NCI-H2171 treated with DMSO at 0.1 percent for 48 hours (cell line): ENCODE measurements around the gene CROCC.
"Not testable (repeated sequence)": the region's sequence is repeated elsewhere in the genome, so short reads cannot be mapped to it uniquely, and the experiment has no call there.

ENCODE experiments used
- DNase-seq: peaks from one replicate; lab custom pipeline; 2025; lab: John Stamatoyannopoulos, UW

CROCC gene

DNA sequence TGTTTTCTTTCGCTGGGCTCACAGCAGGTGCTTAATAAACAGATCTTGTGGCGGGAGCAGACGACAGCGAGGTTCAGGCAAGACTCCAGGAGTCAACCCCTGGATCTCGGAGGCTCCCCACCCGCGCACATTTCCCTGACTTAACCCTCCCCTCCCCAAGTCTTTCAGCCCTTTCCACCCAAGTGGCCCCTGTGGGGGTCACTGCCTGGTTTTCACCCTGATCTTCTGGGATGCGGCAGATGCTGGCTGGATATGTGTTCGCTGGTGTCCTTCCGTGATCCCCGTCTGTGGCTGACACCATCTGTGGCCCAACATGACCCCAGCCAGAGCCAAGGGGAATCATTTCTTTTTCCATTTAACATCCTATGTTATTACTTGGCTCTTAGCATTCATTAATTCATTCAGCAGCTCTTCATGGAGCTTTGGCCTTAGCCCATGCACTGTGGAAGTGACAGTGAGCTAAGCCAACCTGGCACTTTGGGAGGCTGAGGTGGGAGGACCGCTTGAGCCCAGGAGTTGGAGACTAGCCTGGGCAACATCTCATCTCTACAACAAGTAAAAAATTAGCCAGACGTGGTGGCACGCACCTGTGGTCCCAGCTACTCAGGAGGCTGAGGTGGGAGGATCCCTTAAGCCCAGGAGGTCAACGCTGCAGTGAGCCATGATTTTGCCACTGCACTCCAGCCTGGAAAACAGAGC lies 6.7 kb upstream of the CROCC start:
- DNase-seq, result peak; percentile 82

DNA sequence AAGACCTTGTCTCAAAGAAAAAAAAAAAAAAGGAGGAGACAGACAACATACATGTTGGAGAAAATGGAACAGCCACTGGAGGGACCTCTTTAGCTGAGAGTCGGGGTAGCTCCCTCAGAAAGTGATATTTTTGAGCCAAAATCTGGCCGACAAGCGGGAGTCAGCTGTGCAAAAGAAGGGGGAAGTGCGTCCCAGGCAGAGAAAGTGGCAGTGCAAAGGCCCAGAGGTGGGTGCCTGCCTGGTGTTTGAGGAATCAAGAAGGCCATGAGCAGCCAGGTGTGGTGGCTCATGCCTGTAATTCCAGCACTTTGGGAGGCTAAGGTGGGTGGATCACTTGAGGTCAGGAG lies 6.1 kb upstream of the CROCC start:
- peak; percentile 19 for DNase-seq

DNA sequence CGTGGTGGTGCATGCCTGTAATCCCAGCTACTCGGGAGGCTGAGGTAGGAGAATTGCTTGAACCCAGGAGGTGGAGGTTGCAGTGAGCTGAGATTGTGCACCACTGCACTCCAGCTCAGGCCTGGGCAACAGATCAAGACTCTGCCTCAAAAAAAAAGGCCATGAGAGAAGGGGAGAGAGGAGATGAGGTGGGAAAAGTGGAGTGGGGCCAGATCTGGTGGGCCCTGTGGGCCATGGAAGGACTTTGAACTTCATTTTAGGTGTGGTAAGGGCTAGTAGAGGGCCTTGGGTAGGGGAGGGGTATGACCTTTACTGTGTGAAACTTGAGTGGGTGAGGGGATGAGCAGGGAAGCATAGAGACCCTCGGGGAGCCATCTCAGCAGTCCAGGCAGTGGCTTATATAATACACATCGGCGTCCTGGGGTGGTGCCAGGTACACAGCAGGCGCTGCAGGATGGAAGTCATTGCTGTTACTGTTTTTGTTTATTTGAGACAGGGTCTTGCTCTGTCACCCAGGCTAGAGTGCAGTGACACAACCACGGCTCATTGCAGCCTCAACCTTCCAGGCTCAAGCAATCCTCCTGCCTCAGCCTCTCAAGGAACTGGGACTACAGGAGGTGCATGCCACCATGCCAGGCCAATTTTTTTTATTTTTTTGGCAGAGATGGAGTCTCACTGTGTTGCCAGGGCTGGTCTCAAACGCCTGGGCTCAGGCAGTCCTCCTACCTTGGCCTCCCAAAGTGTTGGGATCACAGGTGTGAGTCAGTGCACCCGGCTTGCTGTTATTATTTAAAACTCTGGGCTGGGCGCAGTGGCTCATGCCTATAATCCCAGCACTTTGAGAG lies 5.5 kb upstream of the CROCC start:
- DNase-seq, result not testable (repeated sequence)

DNA sequence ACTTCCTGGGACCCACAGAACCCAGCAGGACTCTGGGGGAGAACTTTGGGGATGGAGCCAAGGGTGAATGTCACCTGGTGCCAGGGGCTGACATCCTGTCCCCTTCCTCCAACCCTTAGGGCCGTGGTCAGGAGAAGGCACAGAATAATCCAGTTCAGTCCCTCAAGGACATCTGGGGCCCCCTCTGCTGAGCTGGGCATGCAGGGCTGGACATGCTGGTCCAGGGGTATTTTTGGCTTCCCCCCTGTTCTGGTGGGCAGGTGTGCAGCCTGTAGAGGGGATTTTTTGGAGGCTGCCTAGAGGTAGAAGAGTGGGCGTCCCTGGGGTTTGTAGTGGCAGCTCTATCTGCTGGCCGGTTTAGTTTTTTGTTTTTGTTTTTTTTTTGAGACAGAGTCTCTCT lies 3.4 kb upstream of the CROCC start:
- no peak for DNase-seq

DNA sequence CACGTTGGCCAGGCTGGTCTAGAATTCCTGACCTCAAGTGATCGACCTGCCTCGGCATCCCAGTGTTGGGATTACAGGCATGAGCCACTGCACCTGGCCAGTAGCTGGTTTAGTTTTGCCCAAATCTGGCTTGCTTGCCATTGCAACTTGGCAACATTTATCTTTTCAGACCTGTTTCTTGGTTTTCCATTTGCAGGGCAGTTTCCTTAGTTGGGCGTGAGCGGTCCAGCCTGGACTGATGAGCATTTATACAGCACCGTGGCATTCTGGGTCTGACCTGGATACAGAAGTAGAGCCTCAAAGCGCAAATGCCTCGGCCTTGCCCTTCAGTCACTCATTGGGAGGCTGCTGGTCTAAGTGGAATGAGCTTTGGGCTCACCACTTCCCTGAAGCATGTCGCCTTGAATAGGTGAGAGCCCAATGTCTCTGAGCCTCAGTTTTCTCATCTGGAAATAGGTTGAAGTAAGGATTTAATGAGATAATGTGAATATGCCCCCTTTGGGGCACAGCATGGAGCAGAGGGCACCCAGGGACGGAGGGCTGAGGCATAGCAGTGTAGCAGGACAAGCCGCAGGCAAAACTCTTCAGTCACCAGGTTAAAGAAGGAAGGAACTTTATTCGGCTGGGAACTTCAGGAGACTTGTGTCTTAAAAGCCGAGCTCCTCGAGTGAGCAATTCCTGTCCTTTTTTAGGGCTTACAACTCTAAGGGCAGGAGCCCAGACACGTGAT lies 2.6 kb upstream of the CROCC start:
- DNase-seq, result not testable (repeated sequence)

DNA sequence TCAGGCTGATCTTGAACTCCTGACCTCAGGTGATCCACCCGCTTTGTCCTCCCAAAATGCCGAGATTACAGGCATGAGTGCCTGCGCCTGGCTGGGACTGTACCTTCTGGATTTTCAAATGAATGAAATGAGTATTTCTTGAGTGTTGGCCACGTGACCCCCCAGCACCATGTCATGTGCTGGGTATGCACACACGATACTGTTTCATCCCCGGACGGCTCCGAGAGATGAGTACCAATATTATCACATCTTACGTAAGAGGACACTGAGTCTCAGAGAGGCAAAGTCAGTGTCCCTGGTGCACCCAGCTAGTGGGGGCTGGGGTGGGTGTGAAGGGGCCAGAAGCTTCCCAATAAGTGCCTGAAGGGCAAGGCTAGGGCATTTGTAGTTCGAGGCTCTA lies 780 bp upstream of the CROCC start:
- DNase-seq, result no peak

DNA sequence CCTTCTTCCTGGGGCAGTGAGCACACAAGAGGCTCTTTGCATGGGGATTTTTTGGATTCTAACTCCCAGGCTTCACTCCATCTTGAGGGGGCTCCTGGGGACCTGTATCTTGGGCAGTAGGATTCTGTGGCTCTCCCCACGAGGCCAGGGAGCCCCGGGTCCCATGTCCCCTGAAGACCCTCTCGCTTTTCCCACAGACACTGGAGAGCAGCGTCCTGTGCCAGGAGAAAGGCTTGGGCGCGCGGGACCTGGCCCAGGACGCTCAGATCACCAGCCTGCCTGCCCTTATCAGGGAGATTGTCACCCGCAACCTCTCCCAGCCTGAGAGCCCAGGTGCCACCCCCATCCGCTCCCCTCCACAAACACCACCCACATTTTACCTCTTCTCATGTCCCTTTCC lies 735 bp downstream of the CROCC start:
- DNase-seq, result no peak

DNA sequence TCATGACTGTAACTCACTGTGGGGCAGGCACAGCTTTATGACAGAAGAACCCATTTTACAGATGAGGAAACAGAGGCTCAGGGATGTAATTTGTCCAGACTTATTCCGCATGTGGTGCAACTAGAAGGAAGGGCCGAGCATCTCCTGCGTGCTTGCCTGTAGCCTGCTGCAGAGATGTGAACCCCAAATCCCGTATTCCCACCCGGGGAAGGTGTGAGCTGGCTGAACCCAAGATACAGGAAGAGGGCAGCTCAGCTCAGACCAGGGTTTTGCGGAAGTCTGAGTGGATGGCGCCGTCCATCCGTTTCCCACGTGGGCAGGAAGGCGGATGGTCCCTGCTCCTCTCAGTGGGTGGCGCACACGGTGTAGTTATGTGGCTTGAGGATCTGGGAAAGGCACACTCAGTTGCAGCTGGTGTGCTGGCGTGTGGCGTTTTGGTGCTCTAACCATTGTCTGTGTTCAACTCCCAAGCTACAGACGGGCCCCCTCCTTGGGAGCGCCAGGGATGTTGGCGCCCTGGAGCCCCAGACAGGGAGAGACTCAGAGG lies 1.2 kb downstream of the CROCC start:
- no peak for DNase-seq

DNA sequence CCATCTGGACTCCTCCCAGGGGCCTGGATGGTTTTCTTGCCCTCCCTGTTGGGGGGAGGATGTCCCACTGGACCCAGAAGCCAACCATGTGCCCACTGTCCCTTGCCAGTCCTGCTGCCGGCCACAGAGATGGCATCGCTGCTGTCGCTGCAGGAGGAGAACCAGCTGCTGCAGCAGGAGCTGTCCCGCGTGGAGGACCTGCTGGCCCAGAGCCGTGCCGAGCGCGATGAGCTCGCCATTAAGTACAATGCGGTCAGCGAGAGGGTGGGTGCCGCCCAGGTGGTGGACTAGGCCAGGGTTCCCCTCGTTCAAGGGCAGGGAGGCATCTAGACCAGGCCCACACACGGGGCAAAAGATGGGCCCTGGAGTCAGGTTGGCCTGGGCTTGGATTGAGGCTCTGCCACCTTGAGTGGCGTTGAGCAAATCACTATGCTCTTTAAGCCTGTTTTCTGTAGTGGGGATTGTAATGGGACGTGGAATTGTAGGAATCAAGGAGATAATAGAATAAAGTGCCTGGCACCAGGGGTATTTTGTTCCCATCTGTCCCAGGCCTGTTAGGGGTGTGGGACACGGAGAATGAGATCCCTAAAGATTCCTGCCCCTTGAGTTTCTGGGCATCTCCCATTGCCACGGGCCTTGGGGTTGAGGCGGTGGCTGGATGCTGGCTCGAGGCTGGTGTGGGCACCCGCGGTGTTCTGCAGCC lies 2.6 kb downstream of the CROCC start:
- DNase-seq, result no peak

DNA sequence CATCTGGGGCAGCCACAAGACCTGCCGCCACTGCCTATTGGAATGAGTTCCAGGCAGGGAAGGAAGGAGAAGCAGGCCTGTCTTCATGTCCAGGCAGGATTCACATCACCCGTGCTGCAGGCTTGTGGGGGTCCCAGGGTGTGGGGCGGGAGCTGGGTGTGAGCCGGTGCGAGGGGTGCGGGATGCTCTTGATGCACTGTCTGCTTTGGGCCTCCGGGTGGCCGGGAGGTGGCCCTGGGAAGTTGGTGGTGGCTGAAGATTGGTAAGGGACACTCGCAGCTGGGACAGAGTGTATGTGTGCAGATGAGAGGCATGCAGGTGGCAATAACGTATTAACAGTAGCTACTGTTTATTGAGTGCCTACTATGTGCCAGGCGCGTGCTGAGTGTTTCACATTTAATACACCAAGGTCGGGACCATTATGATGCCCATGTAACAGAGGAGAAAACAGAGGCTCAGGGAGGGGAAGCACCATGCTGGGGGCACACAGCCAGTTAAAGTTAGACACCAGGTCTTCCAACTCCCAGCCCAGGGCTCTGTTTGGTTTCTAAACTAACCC lies 3.3 kb downstream of the CROCC start:
- no peak for DNase-seq

DNA sequence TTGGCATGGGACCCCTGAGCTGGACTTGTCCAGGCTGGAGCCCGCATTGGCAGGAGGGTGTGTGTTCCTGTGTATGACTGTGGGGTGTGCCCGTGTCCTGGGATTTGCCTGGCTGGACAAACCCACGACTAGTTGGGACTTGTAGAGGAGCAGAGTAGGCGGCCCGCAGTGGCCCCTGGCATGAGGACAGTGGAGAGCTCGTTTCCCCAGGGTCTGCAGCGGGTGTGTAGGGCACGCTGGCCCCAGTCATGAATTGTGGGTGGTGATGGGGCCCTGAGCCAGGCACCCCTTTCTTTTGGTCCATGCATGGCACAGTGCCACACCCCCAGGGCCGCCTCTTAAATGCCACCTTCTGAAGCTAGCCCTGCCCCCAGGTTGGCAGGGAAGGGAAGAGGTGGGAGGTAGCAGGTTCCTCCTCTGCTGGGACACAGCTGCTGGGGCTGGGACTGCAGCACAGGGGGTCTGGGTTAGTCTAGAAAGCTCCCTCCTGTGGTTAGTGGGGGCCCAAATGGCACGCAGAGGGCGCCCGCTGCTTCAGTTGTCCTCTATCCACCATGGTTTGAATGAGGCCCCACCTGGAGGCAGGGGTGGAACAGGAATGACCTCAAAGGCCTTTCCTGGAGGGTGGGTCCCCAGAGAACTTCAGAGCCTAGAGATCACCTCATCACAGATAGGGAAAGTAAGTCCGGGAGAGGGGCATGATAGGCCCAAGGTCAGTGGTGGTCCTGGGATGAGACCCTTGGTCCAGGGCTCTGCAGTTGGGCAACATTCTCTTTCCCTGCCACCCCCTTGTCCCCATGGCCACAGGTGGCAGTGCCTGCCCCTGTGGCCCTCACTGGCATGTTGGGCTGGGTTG lies 4.1 kb downstream of the CROCC start:
- no peak for DNase-seq

DNA sequence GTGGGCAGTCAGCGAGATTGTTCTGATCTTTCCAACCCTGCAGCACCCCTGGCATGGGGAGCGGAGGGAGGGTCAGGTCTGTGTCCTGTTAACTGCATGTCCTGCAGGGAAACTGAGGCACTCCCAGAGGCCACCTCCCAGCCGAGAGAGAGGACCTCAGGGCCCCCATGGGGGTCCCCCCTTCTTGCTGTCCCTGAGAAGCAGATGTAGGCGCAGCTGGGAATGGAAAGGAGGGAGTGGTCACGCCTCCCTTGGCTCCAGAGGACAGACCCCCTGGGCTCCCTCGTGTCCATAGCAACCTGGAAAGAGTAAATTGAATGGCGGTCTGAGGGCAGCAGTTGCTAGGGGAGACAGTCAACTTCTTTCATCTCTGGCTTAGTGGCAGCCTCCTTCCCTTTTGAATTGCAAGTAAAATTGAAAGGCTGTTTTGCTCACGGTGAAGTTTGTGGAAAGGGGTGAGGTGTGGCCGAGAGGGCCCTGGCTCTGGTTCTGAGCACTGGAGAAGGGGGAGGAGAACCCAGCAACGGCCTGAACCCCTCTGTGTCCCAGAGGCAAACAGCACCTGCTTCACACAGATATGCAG lies 4.9 kb downstream of the CROCC start:
- DNase-seq, result no peak

DNA sequence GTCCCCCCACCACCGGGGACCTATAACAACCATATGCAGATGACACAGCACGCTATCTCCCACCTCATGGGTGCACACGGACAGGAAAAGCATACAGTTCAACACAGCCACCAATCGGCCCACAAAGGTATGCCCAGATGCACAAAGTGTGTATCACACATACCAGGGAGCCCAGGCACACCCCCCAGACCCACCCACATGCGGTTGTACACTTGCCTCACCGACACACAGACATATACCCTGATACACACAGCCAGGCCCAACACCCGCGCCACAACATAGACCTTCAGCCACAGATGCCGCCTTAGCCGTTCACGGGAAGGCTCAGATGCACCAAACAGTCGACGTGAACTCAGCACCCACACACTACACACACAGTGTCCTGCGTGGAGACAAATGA lies 5.5 kb downstream of the CROCC start:
- DNase-seq, result no peak

DNA sequence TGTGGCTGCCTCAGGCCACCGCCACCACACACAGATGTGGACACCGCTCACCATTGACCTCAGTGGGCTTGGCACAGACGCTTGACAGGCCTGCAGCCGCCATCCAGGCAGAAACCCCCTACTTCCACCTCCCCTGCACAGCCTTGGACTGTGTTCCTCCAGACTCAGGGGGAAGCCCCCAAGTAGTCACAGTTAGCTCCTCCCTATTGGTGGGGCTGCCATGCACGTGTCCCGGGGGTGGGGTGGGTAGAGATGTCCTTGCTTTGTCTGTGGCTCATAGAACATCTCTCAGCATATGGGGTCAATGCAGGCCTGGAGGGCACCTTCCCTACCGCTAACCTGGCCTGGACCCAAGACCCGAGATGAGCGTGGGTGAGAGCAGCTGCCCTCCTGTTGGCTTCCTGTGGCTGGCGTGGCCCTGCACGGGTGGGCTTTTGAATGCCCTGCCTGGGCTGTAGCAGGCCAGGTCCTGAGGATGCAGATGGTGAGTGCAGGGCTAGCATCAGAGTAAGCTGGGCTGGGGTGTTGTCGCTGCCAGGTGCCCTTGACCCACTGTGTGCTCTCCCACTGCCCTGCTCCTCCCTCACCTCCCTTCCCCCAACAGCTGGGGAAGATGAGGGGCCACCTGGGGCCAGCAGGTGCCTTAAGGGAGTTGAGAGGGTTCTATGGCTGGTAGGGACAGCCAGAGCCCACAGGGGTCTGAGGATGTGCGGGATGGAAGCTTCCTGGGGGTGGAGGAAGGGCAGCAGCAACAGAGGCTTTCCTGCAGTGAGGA lies 6.2 kb downstream of the CROCC start:
- DNase-seq, result no peak

DNA sequence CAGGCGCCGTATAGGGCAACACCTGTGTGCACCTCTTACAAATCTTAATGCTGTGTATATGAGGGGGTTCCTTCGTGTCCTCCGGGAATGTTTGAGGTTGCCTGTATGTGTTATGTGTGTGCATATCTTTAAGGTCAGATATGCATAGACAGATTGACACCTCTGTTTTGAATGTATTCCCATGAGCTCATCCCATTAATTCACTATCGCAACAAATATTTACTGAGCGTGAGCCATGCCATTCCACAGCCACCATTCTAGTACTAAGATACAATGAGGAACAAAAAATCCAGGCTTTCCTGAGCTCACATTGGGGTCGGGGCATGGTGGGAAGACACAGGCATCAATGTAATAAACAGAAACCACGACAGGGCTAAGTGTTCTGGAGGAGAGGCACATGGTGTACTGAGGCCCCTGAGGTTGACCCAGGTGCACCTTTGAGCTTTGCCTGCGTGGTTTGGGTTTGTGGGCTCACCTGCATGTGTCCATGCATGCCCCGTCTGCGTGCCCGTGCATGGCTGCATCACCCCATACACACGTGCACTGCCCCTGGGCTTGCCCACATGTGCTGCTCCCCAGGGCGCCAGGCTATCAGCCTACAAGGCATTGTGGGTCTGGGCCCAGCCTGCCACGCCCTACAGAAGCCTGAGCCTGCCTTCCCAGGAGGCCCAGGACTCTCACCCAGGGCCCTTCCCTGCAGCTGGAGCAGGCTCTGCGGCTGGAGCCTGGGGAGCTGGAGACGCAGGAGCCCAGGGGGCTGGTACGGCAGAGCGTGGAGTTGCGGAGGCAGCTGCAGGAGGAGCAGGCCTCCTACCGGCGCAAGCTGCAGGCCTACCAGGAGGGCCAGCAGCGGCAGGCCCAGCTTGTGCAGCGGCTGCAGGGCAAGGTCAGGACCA lies 7.7 kb downstream of the CROCC start:
- DNase-seq, result peak; percentile 65

DNA sequence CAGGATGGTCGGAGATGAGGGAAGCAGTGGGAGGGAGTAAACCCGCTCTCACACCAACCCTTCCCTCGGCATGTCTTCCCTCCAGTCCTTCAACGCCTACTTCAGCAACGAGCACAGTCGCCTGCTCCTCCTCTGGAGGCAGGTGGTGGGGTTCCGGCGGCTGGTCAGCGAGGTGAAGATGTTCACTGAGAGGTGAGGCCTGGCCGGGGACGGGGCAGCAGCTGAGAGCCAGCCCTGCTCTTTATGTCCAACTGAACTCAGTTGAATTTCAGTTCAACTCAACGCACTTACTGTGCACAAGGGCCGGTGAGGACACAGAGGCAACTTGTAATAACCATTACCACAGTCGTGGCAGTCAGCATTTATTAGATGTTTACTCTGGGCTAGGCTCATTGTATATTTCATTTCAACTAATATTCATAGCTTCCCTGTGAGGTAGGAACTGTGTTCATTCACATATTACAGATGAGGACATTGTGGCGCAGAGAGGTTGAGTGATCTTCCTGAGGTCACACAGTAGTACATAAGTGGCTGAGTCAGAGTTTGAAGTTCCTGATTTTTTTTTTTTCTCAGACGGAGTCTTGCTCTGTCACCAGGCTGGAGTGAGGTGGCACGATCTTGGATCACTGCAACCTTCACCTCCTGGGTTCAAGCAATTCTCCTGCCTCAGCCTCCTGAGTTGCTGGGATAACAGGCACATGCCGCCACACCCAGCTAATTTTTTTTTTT lies 9.6 kb downstream of the CROCC start:
- not testable (repeated sequence) for DNase-seq

DNA sequence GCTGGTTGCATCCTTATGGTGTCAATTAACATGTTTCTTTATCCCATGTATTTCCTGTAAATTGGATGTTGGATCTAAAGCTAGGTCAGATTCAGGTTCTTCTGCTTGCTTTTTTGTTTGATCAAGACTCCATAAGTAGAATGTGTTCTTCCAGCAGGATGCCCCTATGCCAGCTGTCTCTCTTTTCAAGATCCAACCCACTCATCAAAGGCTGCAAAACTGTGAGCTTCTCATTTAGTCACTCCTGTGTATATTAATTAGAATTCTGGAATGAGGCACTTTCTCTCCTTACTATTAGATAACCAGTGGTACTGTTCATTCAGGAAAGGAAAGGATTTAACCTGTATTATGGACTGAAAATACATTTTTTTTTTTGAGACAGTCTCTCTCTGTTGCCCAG lies 12.2 kb downstream of the CROCC start:
- not testable (repeated sequence) for DNase-seq

DNA sequence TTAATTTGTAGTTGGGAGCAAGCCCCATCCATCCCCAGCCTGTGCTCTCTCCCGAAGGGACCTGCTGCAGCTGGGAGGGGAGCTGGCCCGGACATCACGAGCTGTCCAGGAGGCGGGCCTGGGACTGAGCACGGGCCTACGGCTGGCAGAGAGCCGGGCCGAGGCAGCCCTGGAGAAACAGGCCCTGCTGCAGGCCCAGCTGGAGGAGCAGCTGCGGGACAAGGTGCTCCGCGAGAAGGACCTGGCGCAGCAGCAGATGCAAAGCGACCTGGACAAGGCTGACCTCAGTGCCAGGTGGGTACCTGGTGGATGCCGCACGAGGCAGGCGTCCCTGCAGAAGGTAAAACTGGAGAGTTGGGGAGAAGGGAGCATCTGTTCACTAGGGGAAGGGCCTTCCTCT lies 14.8 kb downstream of the CROCC start:
- DNase-seq, result not testable (repeated sequence)
